ENCODE results near the gene NR1D1.

- TF ChIP-seq CTCF (IDR thresholded peaks at IDR 0.05; ENCODE audit: low read length) (no peak), EZH2 (IDR thresholded peaks at IDR 0.05; ENCODE audit: borderline replicate concordance, low read length) (no peak)
These were observed 23.8 kb downstream of the NR1D1 start for GRCh38 chr17:40076591-40076990.

Measured in OCI-LY1 (cell line).